Adrenal gland (tissue), 12 donors: Measurements from ENCODE around the gene RPUSD3. TPM values are rescaled to one million over a fixed set of nuclear protein-coding genes. Genes with fewer than 3 reads are reported as not detected.

Experiments
- DNase-seq, 7 donors: peaks; one replicate each; pipeline ENCODE4 v3.0.0-alpha.2; 2019 to 2020
- H3K27ac ChIP-seq, 5 donors: fragments of 200-600 bp; sonication (generic) in 4 of 5; 1 replicate in 3 of 5; 2 replicates in 2 of 5; pipeline versions ENCODE4 v1.5.1 to v1.8.0; 2016 to 2020; ENCODE audit warnings: mild to moderate bottlenecking in 1 of 5
- H3K27me3 ChIP-seq: fragments of 200-600 bp; 2 replicates; pipeline ENCODE4 v1.8.0; 2021
- H3K36me3 ChIP-seq, 2 donors: fragments of 200-600 bp; replicated peaks in 1 of 2; 1 replicate in 1 of 2; 2 replicates in 1 of 2; pipeline versions ENCODE4 v1.5.1 to v1.8.0; 2018 to 2022
- H3K4me1 ChIP-seq, 2 donors: fragments of 200-600 bp; replicated peaks in 1 of 2; 1 replicate in 1 of 2; 2 replicates in 1 of 2; pipeline versions ENCODE4 v1.5.1 to v1.8.0; 2018 to 2021
- H3K4me3 ChIP-seq, 4 donors: fragments of 200-600 bp; sonication (generic) in 3 of 4; one replicate each; pipeline ENCODE4 v1.5.1; 2016 to 2018
- H3K9me3 ChIP-seq, 3 donors: fragments of 200-600 bp; sonication (generic) in 1 of 3; replicated peaks in 1 of 3; 1 replicate in 2 of 3; 2 replicates in 1 of 3; pipeline versions ENCODE4 v1.5.1 to v1.8.0; 2016 to 2021
- CTCF ChIP-seq, 6 experiments: fragments of 450-650 bp in 4 of 6; fragments of 200-600 bp in 2 of 6; sonication (generic) in 1 of 6; IDR thresholded peaks; 1 replicate in 5 of 6; 2 replicates in 1 of 6; pipeline versions ENCODE4 v1.5.1 to v1.8.0; 2016 to 2021; ENCODE audit warnings: antibody characterized with exemption in 6 of 6, mild to moderate bottlenecking in 2 of 6, moderate library complexity in 1 of 6
- POLR2A ChIP-seq, 2 donors: fragments of 450-650 bp; IDR thresholded peaks; one replicate each; pipeline ENCODE4 v1.6.1; 2017; ENCODE audit warnings: antibody characterized with exemption in 2 of 2, mild to moderate bottlenecking in 2 of 2, moderate library complexity in 1 of 2
- WGBS, 4 donors: extraction: QIAGEN DNeasy Blood & Tissue Kit in 2 of 4; methylation state at CpG; one replicate each; pipeline versions ENCODE4 v1.1.5 to v1.1.7; 2013 to 2017; 5-methylcytosine and 5-hydroxymethylcytosine counted together
- intact Hi-C, 2 donors: fragments of 100-400 bp; cut with DNase I; formaldehyde crosslinking; loops; one replicate each; pipeline versions ENCODE4 v1.14.1 to v1.15.0; 2022 to 2023
- polyA plus RNA-seq, 3 donors: library from polyadenylated mRNA; stranded (reverse); fragments of 200-250 nt in 2 of 3; fragments of 350-450 nt in 1 of 3; fragmentation: Illumina TruSeq in 1 of 3; extraction: RNeasy Lipid Tissue Mini Kit (QIAGEN cat#74804) in 1 of 3; gene quantifications; one replicate each; pipeline ENCODE4 v1.2.3, GENCODE V29; 2013 to 2014
- total RNA-seq, 9 donors: library from RNA; depleted of rRNA in 4 of 9; stranded (reverse); fragments of >200 nt in 4 of 9; fragments of 120-200 nt in 1 of 9; fragmentation: NEBNext Ultra II Directional in 1 of 9; extraction: Animal tissue kit (Norgen Biotek cat#: 25700) in 1 of 9; gene quantifications; one replicate each; pipeline versions ENCODE4 v1.1.0 to v1.2.4, GENCODE V29; 2013 to 2023
- donor health status: healthy with polysubstance abuse.
- donor health status: Bipolar disorder and iron deficiency.
- donor health status: DM: yes; HTN: yes; CAD: no.
- donor health status: DM: no; HTN: no; CAD: no.
- donor health status: DM: no; HTN: no; CAD: no.
- donor health status: DM: yes; HTN: yes; CAD: no.

Gene RPUSD3
- total and polyA plus RNA-seq, 12 donors, result 21.5 to 116 (median 48.3) TPM

- TF ChIP-seq POLR2A (IDR thresholded peaks at IDR 0.05) (no peak), CTCF (IDR thresholded peaks at IDR 0.05) (no peak)
- H3K4me1 ChIP-seq, result no peaks in the 10 kb centered on the region
- no peak for DNase-seq
- H3K4me3 ChIP-seq, result no peak overlapping the region
- H3K27ac ChIP-seq, result no peak overlapping the region
- 95 to 97% (median 97%) methylated on average over 3 of the region's 3 CpGs for WGBS, 4 donors
- H3K36me3 ChIP-seq, result peaks cover 0 to 23% of the 10 kb centered on the region in 2 donors
- H3K9me3 ChIP-seq, result no peaks in the 10 kb centered on the region
- no peaks in the 10 kb centered on the region for H3K27me3 ChIP-seq
- intact Hi-C loops, result no loop called here
Observed at GRCh38 chr3:9831253-9831652, 12.6 kb downstream of the RPUSD3 start.

GRCh38 chr3:9828801-9829755 lies 14.7 kb downstream of the RPUSD3 start:
- 92 to 97% (median 96%) methylated on average over 10 to 17 of the region's 17 CpGs; no CpG with 5 or more reads in 1 of the 4 donors for WGBS, 4 donors
- intact Hi-C loops, result no loop called here
- no peak overlapping the region for H3K27ac ChIP-seq
- no peaks in the 10 kb centered on the region for H3K4me1 ChIP-seq
- peaks cover 0 to 18% of the 10 kb centered on the region in 2 donors for H3K36me3 ChIP-seq
- H3K27me3 ChIP-seq, result no peaks in the 10 kb centered on the region
- TF ChIP-seq CTCF (IDR thresholded peaks at IDR 0.05), result no peak
- no peak for TF ChIP-seq POLR2A (IDR thresholded peaks at IDR 0.05)
- no peak for DNase-seq
- no peaks in the 10 kb centered on the region for H3K9me3 ChIP-seq
- H3K4me3 ChIP-seq, result no peak overlapping the region

- WGBS, 4 donors, result 78 to 83% (median 81%) methylated on average over 20 of the region's 20 CpGs
- intact Hi-C loops, result no loop called here
- H3K4me1 ChIP-seq, result no peaks in the 10 kb centered on the region
- TF ChIP-seq CTCF (IDR thresholded peaks at IDR 0.05) (peak in 4 of 6 experiments; percentile 9 to 40 (median 29)), POLR2A (IDR thresholded peaks at IDR 0.05) (no peak)
- no peak for DNase-seq
- H3K27me3 ChIP-seq, result no peaks in the 10 kb centered on the region
- no peak overlapping the region for H3K27ac ChIP-seq
- H3K9me3 ChIP-seq, result no peaks in the 10 kb centered on the region
- no peak overlapping the region for H3K4me3 ChIP-seq
- H3K36me3 ChIP-seq, result peaks cover 0 to 8% of the 10 kb centered on the region in 2 donors
Observed at GRCh38 chr3:9826815-9827573, 16.8 kb downstream of the RPUSD3 start.

- Histone ChIP-seq H3K4me3 (no peak overlapping the region), H3K9me3 (no peaks in the 10 kb centered on the region), H3K27me3 (no peaks in the 10 kb centered on the region), H3K4me1 (no peaks in the 10 kb centered on the region), H3K36me3 (peaks cover 0 to 8% of the 10 kb centered on the region in 2 donors), H3K27ac (no peak overlapping the region)
- no peak for DNase-seq
- TF ChIP-seq POLR2A (IDR thresholded peaks at IDR 0.05) (no peak), CTCF (IDR thresholded peaks at IDR 0.05) (no peak)
- 72 to 78% (median 73%) methylated on average over 8 to 14 of the region's 14 CpGs for WGBS, 4 donors
- intact Hi-C loops, result no loop called here
Observed at GRCh38 chr3:9825451-9826040, 18.3 kb downstream of the RPUSD3 start.
